Gastrocnemius medialis (tissue), 4 donors: Measurements from ENCODE around the gene CYP4F22. TPM values are rescaled to one million over a fixed set of nuclear protein-coding genes. Genes with fewer than 3 reads are reported as not detected.

Source experiments
- ATAC-seq, 2 donors: fragments of 150-250 bp; one replicate each; pipeline ENCODE4 v1.9.1; 2016
- DNase-seq, 2 donors: peaks; one replicate each; pipeline ENCODE4 v3.0.0-alpha.2; 2019
- H3K27ac ChIP-seq, 4 donors: fragments of 200-600 bp; sonication (generic); 1 replicate in 1 of 4; 2 replicates in 3 of 4; pipeline ENCODE4 v1.5.1; 2016 to 2018; ENCODE audit warnings: mild to moderate bottlenecking in 2 of 4, moderate library complexity in 1 of 4
- H3K27me3 ChIP-seq, 3 donors: fragments of 200-600 bp; sonication (generic) in 2 of 3; 1 replicate in 1 of 3; 2 replicates in 2 of 3; pipeline versions ENCODE4 v1.5.1 to v1.6.0; 2016 to 2019; ENCODE audit warnings: mild to moderate bottlenecking in 1 of 3, moderate library complexity in 1 of 3
- H3K36me3 ChIP-seq, 2 donors: fragments of 200-600 bp; sonication (generic) in 1 of 2; one replicate each; pipeline ENCODE4 v1.5.1; 2017 to 2018
- H3K4me1 ChIP-seq, 2 donors: fragments of 200-600 bp; sonication (generic) in 1 of 2; one replicate each; pipeline ENCODE4 v1.5.1; 2016 to 2017; ENCODE audit warnings: mild to moderate bottlenecking in 2 of 2
- H3K4me3 ChIP-seq, 4 donors: fragments of 200-600 bp; sonication (generic) in 3 of 4; 1 replicate in 1 of 4; 2 replicates in 3 of 4; pipeline ENCODE4 v1.5.1; 2016 to 2019; ENCODE audit warnings: mild to moderate bottlenecking in 2 of 4
- H3K9me3 ChIP-seq, 3 donors: fragments of 200-600 bp; sonication (generic) in 2 of 3; 1 replicate in 1 of 3; 2 replicates in 2 of 3; pipeline ENCODE4 v1.5.1; 2016 to 2019
- CTCF ChIP-seq, 5 experiments: fragments of 450-650 bp in 3 of 5; fragments of 200-600 bp in 2 of 5; sonication (generic) in 2 of 5; IDR thresholded peaks in 4 of 5; conservative IDR thresholded peaks in 1 of 5; 1 replicate in 4 of 5; 2 replicates in 1 of 5; pipeline ENCODE4 v1.5.1; 2016 to 2019; ENCODE audit warnings: antibody characterized with exemption in 5 of 5, mild to moderate bottlenecking in 3 of 5, moderate library complexity in 3 of 5
- POLR2A ChIP-seq, 2 donors: fragments of 450-650 bp; IDR thresholded peaks; one replicate each; pipeline ENCODE4 v1.6.1; 2017; ENCODE audit warnings: antibody characterized with exemption in 2 of 2, mild to moderate bottlenecking in 2 of 2, moderate library complexity in 2 of 2
- in situ Hi-C, 4 donors: fragments of 200-750 bp; cut with MboI; loops; one replicate each; pipeline versions ENCODE4 v1.15.0 to v1.8.0; 2017; ENCODE audit warnings: low sequenced_read_pairs in 4 of 4
- intact Hi-C: fragments of 100-400 bp; cut with DNase I; formaldehyde crosslinking; loops from one replicate; pipeline ENCODE4 v1.15.1; 2023; ENCODE audit warnings: low total_unique reads
- total RNA-seq, 4 donors: library from RNA; depleted of rRNA; stranded (reverse); fragments of >200 nt; gene quantifications; one replicate each; pipeline versions ENCODE4 v1.1.0 to v1.2.3, GENCODE V29; 2016

Gene CYP4F22
- under 1 TPM in 3 of 4 donors, not detected in 1; 0.24 to 0.29 (median 0.25) TPM for total RNA-seq

GRCh38 chr19:15508035-15508710 lies at the start of gene CYP4F22:
TSS of gene CYP4F22 (plus strand) at chr19:15508525. CDS start at chr19:15525337, 16,812 bp downstream.
- in situ Hi-C loops (no loop called here), intact Hi-C loops (no loop called here)
- H3K27ac ChIP-seq: no peak within 1 kb of the TSS
- DNase-seq (no peak), ATAC-seq (no peak)
- H3K4me3 ChIP-seq: peak within 1 kb of the TSS in 2 of 4 donors; percentile 18 to 34
- H3K4me1 ChIP-seq: no peaks in the 10 kb centered on the region
- H3K9me3 ChIP-seq: no peaks in the 10 kb centered on the region
- H3K27me3 ChIP-seq: peaks cover 36 to 43% (median 43%) of the 10 kb centered on the region in 3 donors
- TF ChIP-seq POLR2A (IDR thresholded peaks at IDR 0.05) (no peak), CTCF (IDR thresholded peaks at IDR 0.05 in 4 of 5, conservative IDR thresholded peaks at IDR 0.05 in 1 of 5) (no peak)
- no peaks in the 10 kb centered on the region for H3K36me3 ChIP-seq

- ATAC-seq: no peak
- Histone ChIP-seq H3K4me1 (no peaks in the 10 kb centered on the region), H3K27me3 (peaks cover 13 to 31% (median 23%) of the 10 kb centered on the region in 3 donors), H3K9me3 (no peaks in the 10 kb centered on the region), H3K4me3 (no peak overlapping the region), H3K27ac (no peak overlapping the region), H3K36me3 (no peaks in the 10 kb centered on the region)
- in situ Hi-C loops (loop anchor here in 2 of 4 donors (10.0 to 25.0 kb wide), 2 partner anchors 93 to 101 kb away; no protein-coding TSS in a partner anchor), intact Hi-C loops (no loop called here)
- no peak for DNase-seq
- TF ChIP-seq CTCF (IDR thresholded peaks at IDR 0.05 in 4 of 5, conservative IDR thresholded peaks at IDR 0.05 in 1 of 5) (no peak), POLR2A (IDR thresholded peaks at IDR 0.05) (no peak)
Measured at GRCh38 chr19:15461694-15462093, 46.6 kb upstream of the CYP4F22 start.

GRCh38 chr19:15463861-15464371 lies 44.4 kb upstream of the CYP4F22 start:
- no peak for TF ChIP-seq POLR2A (IDR thresholded peaks at IDR 0.05)
- TF ChIP-seq CTCF (IDR thresholded peaks at IDR 0.05 in 4 of 5, conservative IDR thresholded peaks at IDR 0.05 in 1 of 5): no peak
- in situ Hi-C loops: loop anchor here in 2 of 4 donors (10.0 to 25.0 kb wide), 2 partner anchors 91 to 98 kb away; no protein-coding TSS in a partner anchor
- no peaks in the 10 kb centered on the region for H3K9me3 ChIP-seq
- no peaks in the 10 kb centered on the region for H3K36me3 ChIP-seq
- H3K4me3 ChIP-seq: peak overlapping the region; percentile 17 to 40 (median 25)
- H3K27me3 ChIP-seq: peaks cover 8 to 25% (median 9%) of the 10 kb centered on the region in 3 donors
- peak overlapping the region; percentile 30 to 50 (median 32) for H3K27ac ChIP-seq
- DNase-seq: no peak
- no peaks in the 10 kb centered on the region for H3K4me1 ChIP-seq
- intact Hi-C loops: no loop called here
- ATAC-seq: no peak

GRCh38 chr19:15464394-15465385 lies 43.6 kb upstream of the CYP4F22 start, which contains the start of gene RASAL3:
TSS of gene RASAL3 (minus strand) at chr19:15464544. CDS start at chr19:15464358, 186 bp downstream.
- H3K9me3 ChIP-seq: no peaks in the 10 kb centered on the region
- no peaks in the 10 kb centered on the region for H3K36me3 ChIP-seq
- peak within 1 kb of the TSS; percentile 30 to 50 (median 32) for H3K27ac ChIP-seq
- no peak for TF ChIP-seq POLR2A (IDR thresholded peaks at IDR 0.05)
- TF ChIP-seq CTCF (IDR thresholded peaks at IDR 0.05 in 4 of 5, conservative IDR thresholded peaks at IDR 0.05 in 1 of 5): no peak
- DNase-seq: peak in 1 of 2 donors; percentile 17
- H3K4me1 ChIP-seq: no peaks in the 10 kb centered on the region
- peaks cover 16 to 30% (median 16%) of the 10 kb centered on the region in 3 donors for H3K27me3 ChIP-seq
- ATAC-seq: no peak
- intact Hi-C loops: no loop called here
- H3K4me3 ChIP-seq: peak within 1 kb of the TSS; percentile 17 to 40 (median 25)
- in situ Hi-C loops: loop anchor here in 2 of 4 donors (10.0 to 25.0 kb wide), 2 partner anchors 90 to 98 kb away; no protein-coding TSS in a partner anchor
